DND-41 (cell line): Measurements from ENCODE around the gene CACNA1H.

Source experiments
- EZH2 ChIP-seq: IDR thresholded peaks from 3 replicates; pipeline ENCODE4 v1.6.1; 2012; ENCODE audit warnings: borderline replicate concordance, low read depth, mild to moderate bottlenecking, moderate library complexity, low read length, inconsistent platforms; ENCODE audit not compliant: severe bottlenecking
- TF ChIP-seq, protein P1 (sequence below): IDR thresholded peaks from 2 replicates; pipeline ENCODE4 v1.5.1; 2012; ENCODE audit warnings: borderline replicate concordance, low read length, moderate library complexity, mild to moderate bottlenecking; ENCODE audit not compliant: poor library complexity, severe bottlenecking; ENCODE audit errors: extremely low read depth

DNA sequence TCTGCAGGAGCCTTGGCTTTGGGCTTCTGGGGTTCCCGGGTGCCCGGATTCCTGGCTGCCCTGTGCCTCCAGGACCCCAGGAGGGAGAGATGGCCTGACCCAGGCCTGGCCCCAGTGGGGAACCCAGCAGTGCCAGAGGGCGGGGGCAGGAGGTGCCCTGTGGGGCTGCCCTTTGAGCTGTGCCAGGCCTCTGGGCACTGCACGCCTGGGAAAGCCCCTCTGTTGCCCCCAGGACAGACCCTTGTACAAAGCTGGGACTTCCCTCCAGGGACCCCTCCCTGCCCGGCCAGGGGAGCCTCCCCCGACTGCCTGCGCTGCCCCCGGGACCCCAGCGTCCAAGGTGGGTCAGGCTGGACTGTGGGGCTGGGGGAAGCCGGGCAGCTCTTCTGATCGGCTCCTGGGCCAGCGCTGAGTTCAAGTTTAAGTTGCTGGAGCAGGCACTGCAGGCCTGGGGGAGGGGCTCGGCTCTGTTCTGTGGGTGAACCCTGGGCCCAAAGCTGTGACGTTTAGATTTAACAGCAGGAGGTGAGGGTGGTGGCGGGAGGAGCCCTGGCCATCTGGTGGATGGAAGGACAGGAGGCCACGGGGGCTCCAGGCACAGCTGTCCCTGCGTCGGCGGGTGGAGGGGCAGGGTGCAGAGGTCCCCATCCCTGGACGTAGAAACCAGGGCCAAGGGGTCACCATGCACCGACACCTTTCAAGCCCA is 29.2 kb upstream of the CACNA1H start:
- TF ChIP-seq, protein P1, sequence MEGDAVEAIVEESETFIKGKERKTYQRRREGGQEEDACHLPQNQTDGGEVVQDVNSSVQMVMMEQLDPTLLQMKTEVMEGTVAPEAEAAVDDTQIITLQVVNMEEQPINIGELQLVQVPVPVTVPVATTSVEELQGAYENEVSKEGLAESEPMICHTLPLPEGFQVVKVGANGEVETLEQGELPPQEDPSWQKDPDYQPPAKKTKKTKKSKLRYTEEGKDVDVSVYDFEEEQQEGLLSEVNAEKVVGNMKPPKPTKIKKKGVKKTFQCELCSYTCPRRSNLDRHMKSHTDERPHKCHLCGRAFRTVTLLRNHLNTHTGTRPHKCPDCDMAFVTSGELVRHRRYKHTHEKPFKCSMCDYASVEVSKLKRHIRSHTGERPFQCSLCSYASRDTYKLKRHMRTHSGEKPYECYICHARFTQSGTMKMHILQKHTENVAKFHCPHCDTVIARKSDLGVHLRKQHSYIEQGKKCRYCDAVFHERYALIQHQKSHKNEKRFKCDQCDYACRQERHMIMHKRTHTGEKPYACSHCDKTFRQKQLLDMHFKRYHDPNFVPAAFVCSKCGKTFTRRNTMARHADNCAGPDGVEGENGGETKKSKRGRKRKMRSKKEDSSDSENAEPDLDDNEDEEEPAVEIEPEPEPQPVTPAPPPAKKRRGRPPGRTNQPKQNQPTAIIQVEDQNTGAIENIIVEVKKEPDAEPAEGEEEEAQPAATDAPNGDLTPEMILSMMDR: no peak
- TF ChIP-seq EZH2: no peak
